Muscle of leg (tissue), 16 donors: ENCODE measurements around the gene CD48. TPM values are rescaled to one million over a fixed set of nuclear protein-coding genes. Genes with fewer than 3 reads are reported as not detected.

Source experiments
- DNase-seq: peaks from one replicate; pipeline ENCODE4 v3.0.0; 2013
- H3K27ac ChIP-seq: one replicate; pipeline ENCODE4 v1.5.1; 2013; ENCODE audit warnings: mild to moderate bottlenecking, low read length, control low read depth
- H3K27me3 ChIP-seq: one replicate; pipeline ENCODE4 v1.6.1; 2013; ENCODE audit warnings: low read length; ENCODE audit not compliant: control insufficient read depth, insufficient read depth
- H3K36me3 ChIP-seq: one replicate; pipeline ENCODE4 v1.6.1; 2013; ENCODE audit warnings: low read length; ENCODE audit not compliant: control insufficient read depth, insufficient read depth
- H3K4me1 ChIP-seq: one replicate; pipeline ENCODE4 v1.6.1; 2013; ENCODE audit warnings: low read length; ENCODE audit not compliant: control insufficient read depth, insufficient read depth
- H3K4me3 ChIP-seq: one replicate; pipeline ENCODE4 v1.5.1; 2013; ENCODE audit warnings: low read length, control low read depth
- H3K9me3 ChIP-seq: replicated peaks from 2 replicates; pipeline ENCODE4 v1.6.1; 2013; ENCODE audit warnings: low read depth, low read length; ENCODE audit not compliant: control insufficient read depth
- WGBS: methylation state at CpG from one replicate; pipeline ENCODE4 v1.1.5; 2013; ENCODE audit warnings: missing lambda C conversion rate; ENCODE audit not compliant: insufficient coverage; 5-methylcytosine and 5-hydroxymethylcytosine counted together
- long read RNA-seq, 11 donors: transcript quantifications; one replicate each; lab custom pipeline, GENCODE V29; 2026
- polyA plus RNA-seq, 8 donors: library from polyadenylated mRNA; unstranded; fragments of 120-200 nt; gene quantifications; one replicate each; pipeline versions ENCODE4 v1.2.1 to v1.2.3, GENCODE V29; 2013; ENCODE audit warnings: inconsistent platforms in 1 of 8, low replicate concordance in 1 of 8; ENCODE audit not compliant: insufficient read length in 8 of 8, insufficient read depth in 1 of 8
- total RNA-seq: library from RNA; stranded (reverse); fragments of 120-200 nt; gene quantifications from one replicate; pipeline ENCODE4 v1.2.4, GENCODE V29; 2013

The CD48 gene
- total RNA-seq, result 1.2 TPM
- 1 to 10 TPM; 1.1 to 2.0 (median 1.3) TPM for polyA plus RNA-seq
- long read RNA-seq, donor 1, partial matches to known transcripts, result 0 of 2 reads
- long read RNA-seq, donor 1, other reads (novel, unspliced or antisense), result 0 of 2 reads
- long read RNA-seq, donor 2, result 0 reads
- long read RNA-seq, donor 3, partial matches to known transcripts, result 0 of 1 reads
- long read RNA-seq, donor 3, other reads (novel, unspliced or antisense), result 0 of 1 reads
- long read RNA-seq, donor 4, partial matches to known transcripts, result 0 of 2 reads
- long read RNA-seq, donor 4, other reads (novel, unspliced or antisense), result 0 of 2 reads
- long read RNA-seq, donor 5, partial matches to known transcripts, result 0 of 5 reads
- long read RNA-seq, donor 5, other reads (novel, unspliced or antisense), result 0 of 5 reads
- long read RNA-seq, donor 6, partial matches to known transcripts, result 0 of 2 reads
- long read RNA-seq, donor 6, other reads (novel, unspliced or antisense), result 0 of 2 reads
- long read RNA-seq, donor 7, partial matches to known transcripts, result 0 of 2 reads
- long read RNA-seq, donor 7, other reads (novel, unspliced or antisense), result 0 of 2 reads
- long read RNA-seq, donor 8, result 0 reads
- long read RNA-seq, donor 9, partial matches to known transcripts, result 0 of 1 reads
- long read RNA-seq, donor 9, other reads (novel, unspliced or antisense), result 0 of 1 reads
- long read RNA-seq, donor 10, partial matches to known transcripts, result 0 of 1 reads
- long read RNA-seq, donor 10, other reads (novel, unspliced or antisense), result 0 of 1 reads
- long read RNA-seq, donor 11, result 0 reads

DNA sequence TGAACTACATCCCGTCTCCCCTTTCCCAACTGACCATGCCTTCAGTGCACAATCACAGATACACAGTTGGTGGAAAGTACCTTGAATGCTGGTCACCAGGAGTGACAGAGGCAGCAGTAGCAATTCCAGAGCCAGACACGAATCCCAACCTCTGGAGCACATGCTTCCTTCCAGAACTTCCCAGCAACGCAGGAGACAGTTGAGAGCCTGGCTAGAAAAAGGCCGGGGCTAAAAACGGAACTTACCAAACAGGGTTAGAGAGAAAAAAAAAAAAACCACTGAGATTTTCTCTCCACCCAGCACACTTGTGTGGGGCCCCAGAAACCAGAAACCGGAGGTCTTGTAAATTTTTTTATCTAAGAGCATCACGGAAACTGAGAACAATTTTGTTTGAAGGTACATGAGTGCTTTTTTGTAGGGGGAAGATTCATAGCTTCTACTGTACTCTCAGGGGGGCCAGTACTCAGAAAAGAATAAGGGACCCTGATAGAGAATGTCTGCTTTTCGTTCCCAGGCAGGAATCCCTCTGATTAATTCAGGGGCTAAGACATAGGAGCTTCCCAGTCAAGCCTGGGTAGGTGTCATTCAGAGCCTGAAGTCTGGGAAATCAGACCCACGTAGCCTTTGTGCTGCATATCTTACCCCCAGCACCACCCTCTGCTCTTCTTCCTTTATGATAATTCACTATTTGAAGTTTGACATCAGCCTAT, at the start of gene CD48:
Gene CD48, minus strand, starts transcription at position 221 of the 710 bp plus-strand sequence. Its CDS starts 59 bp downstream, at position 162.
- WGBS, result 53% methylated on average over 3 of the region's 9 CpGs
- DNase-seq, result peak; percentile 12
- Histone ChIP-seq H3K27ac (no peak within 1 kb of the TSS), H3K36me3 (no peaks in the 10 kb centered on the region), H3K4me1 (no peaks in the 10 kb centered on the region), H3K9me3 (no peaks in the 10 kb centered on the region), H3K27me3 (no peaks in the 10 kb centered on the region), H3K4me3 (peak within 1 kb of the TSS; percentile 14)

DNA sequence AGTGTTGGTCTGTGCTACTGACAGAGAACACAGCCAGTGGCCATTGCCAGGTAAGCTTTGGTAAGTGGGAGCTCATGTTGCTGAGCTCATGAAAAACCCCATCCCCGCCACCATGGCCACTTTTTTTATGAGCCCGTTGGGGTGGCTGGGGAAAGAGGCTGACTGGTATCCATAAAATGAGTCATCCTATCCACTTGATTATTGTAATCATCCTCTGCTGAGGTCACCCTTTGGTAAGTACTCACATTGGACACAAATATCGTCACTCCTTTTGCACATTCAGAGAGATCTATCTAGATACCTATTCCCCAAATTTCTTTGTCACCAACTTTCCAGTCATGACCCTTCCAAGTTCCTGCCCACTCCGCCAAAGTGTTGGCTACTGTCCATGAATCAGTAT, 49.4 kb upstream of the CD48 start:
- H3K36me3 ChIP-seq, result no peaks in the 10 kb centered on the region
- H3K27ac ChIP-seq, result no peak overlapping the region
- no peaks in the 10 kb centered on the region for H3K27me3 ChIP-seq
- no peaks in the 10 kb centered on the region for H3K9me3 ChIP-seq
- DNase-seq, result no peak
- H3K4me1 ChIP-seq, result no peaks in the 10 kb centered on the region
- 100% methylated on average over 1 of the region's 4 CpGs for WGBS
- no peak overlapping the region for H3K4me3 ChIP-seq

DNA sequence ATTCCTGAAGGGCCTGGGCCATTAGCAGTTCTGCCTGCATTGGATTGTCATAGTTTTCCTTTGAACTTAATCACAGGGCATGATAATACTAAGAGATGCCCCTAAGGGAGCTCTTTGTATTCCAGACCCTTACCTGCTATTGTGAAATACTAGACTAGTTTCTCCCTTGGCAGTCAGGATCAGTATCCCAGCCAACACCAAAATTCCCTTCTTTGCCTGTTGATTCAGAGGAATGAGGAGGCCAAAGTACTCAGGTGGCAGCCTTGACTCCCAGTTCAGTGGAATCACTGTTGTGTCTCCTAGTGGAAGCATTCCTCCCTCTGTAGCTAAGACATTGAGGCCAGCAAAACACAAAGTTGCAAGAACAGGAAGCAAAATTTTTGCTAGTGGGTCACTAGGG, 48.1 kb upstream of the CD48 start:
- Histone ChIP-seq H3K4me3 (no peak overlapping the region), H3K4me1 (no peaks in the 10 kb centered on the region), H3K36me3 (no peaks in the 10 kb centered on the region), H3K27me3 (no peaks in the 10 kb centered on the region), H3K9me3 (no peaks in the 10 kb centered on the region), H3K27ac (no peak overlapping the region)
- DNase-seq, result no peak

GRCh38 chr1:160758521-160758920, 46.9 kb upstream of the CD48 start:
- H3K27me3 ChIP-seq, result no peaks in the 10 kb centered on the region
- DNase-seq, result no peak
- WGBS, result 83% methylated on average over 2 of the region's 2 CpGs
- no peaks in the 10 kb centered on the region for H3K4me1 ChIP-seq
- H3K27ac ChIP-seq, result no peak overlapping the region
- H3K36me3 ChIP-seq, result no peaks in the 10 kb centered on the region
- no peaks in the 10 kb centered on the region for H3K9me3 ChIP-seq
- no peak overlapping the region for H3K4me3 ChIP-seq

- WGBS, result 100% methylated on average over 2 of the region's 2 CpGs
- H3K9me3 ChIP-seq, result no peaks in the 10 kb centered on the region
- H3K27me3 ChIP-seq, result no peaks in the 10 kb centered on the region
- H3K4me1 ChIP-seq, result no peaks in the 10 kb centered on the region
- peak overlapping the region; percentile 20 for H3K27ac ChIP-seq
- DNase-seq, result no peak
- no peaks in the 10 kb centered on the region for H3K36me3 ChIP-seq
- H3K4me3 ChIP-seq, result no peak overlapping the region
These were observed 45.2 kb upstream of the CD48 start for GRCh38 chr1:160756849-160757201.

- Histone ChIP-seq H3K27ac (peak overlapping the region; percentile 20), H3K9me3 (no peaks in the 10 kb centered on the region), H3K4me1 (no peaks in the 10 kb centered on the region), H3K27me3 (no peaks in the 10 kb centered on the region), H3K4me3 (no peak overlapping the region), H3K36me3 (no peaks in the 10 kb centered on the region)
- no peak for DNase-seq
- WGBS, result no CpG with 5 or more reads among the region's 5 CpGs
These were observed 44.6 kb upstream of the CD48 start for GRCh38 chr1:160755911-160756848.

GRCh38 chr1:160755461-160755860, 43.8 kb upstream of the CD48 start:
- H3K4me1 ChIP-seq, result no peaks in the 10 kb centered on the region
- H3K36me3 ChIP-seq, result no peaks in the 10 kb centered on the region
- no peaks in the 10 kb centered on the region for H3K9me3 ChIP-seq
- WGBS, result no CpG with 5 or more reads among the region's 2 CpGs
- H3K27ac ChIP-seq, result no peak overlapping the region
- no peak for DNase-seq
- H3K4me3 ChIP-seq, result no peak overlapping the region
- no peaks in the 10 kb centered on the region for H3K27me3 ChIP-seq

- no peaks in the 10 kb centered on the region for H3K27me3 ChIP-seq
- no peak for DNase-seq
- H3K4me3 ChIP-seq, result no peak overlapping the region
- no peak overlapping the region for H3K27ac ChIP-seq
- no peaks in the 10 kb centered on the region for H3K9me3 ChIP-seq
- H3K36me3 ChIP-seq, result no peaks in the 10 kb centered on the region
- no peaks in the 10 kb centered on the region for H3K4me1 ChIP-seq
These were observed 42.0 kb upstream of the CD48 start for GRCh38 chr1:160753594-160753993.

- 64% methylated on average over 2 of the region's 5 CpGs for WGBS
- H3K9me3 ChIP-seq, result no peaks in the 10 kb centered on the region
- H3K27me3 ChIP-seq, result no peaks in the 10 kb centered on the region
These were observed 41.3 kb upstream of the CD48 start for GRCh38 chr1:160752924-160753323.

More at GRCh38 chr1:160752924-160753323, 41.3 kb upstream of the CD48 start:
- no peak overlapping the region for H3K27ac ChIP-seq
- no peak overlapping the region for H3K4me3 ChIP-seq
- DNase-seq, result no peak
- H3K36me3 ChIP-seq, result no peaks in the 10 kb centered on the region
- H3K4me1 ChIP-seq, result no peaks in the 10 kb centered on the region
